Lung (tissue), 12 donors: Measurements from ENCODE around the gene BIRC3. TPM values are rescaled to one million over a fixed set of nuclear protein-coding genes. Genes with fewer than 3 reads are reported as not detected.

Source experiments
- ATAC-seq: fragments of 200-7000 bp; cut with Tn5 transposase; one replicate; pipeline ENCODE4 v1.9.1; 2020; ENCODE audit warnings: moderate number of reproducible peaks; ENCODE audit not compliant: insufficient read depth, low FRiP score
- DNase-seq, 3 donors: peaks; one replicate each; pipeline ENCODE4 v3.0.0-alpha.2; 2013 to 2017
- H3K27ac ChIP-seq, 2 donors: one replicate each; pipeline ENCODE4 v1.5.1; 2013; ENCODE audit warnings: mild to moderate bottlenecking in 2 of 2, moderate library complexity in 2 of 2, control low read depth in 1 of 2, inconsistent platforms in 1 of 2, low read depth in 1 of 2, low read length in 1 of 2
- H3K27me3 ChIP-seq, 3 donors: one replicate each; pipeline ENCODE4 v1.5.1; 2013; ENCODE audit warnings: low read length in 2 of 3; ENCODE audit not compliant: control insufficient read depth in 3 of 3, insufficient read depth in 3 of 3
- H3K36me3 ChIP-seq, 4 donors: one replicate each; pipeline ENCODE4 v1.5.1; 2013; ENCODE audit warnings: low read length in 4 of 4, mild to moderate bottlenecking in 1 of 4, moderate library complexity in 1 of 4; ENCODE audit not compliant: control insufficient read depth in 4 of 4, insufficient read depth in 4 of 4
- H3K4me1 ChIP-seq, 5 donors: one replicate each; pipeline ENCODE4 v1.5.1; 2013; ENCODE audit warnings: low read length in 5 of 5, mild to moderate bottlenecking in 2 of 5, moderate library complexity in 1 of 5; ENCODE audit not compliant: control insufficient read depth in 5 of 5, insufficient read depth in 5 of 5
- H3K4me3 ChIP-seq: one replicate; pipeline ENCODE4 v1.5.1; 2013; ENCODE audit warnings: mild to moderate bottlenecking, control low read depth, moderate library complexity
- H3K9ac ChIP-seq, 2 donors: one replicate each; pipeline ENCODE4 v1.5.1; 2013; ENCODE audit warnings: low read length in 2 of 2, control low read depth in 1 of 2; ENCODE audit not compliant: insufficient read depth in 1 of 2
- H3K9me3 ChIP-seq, 4 donors: one replicate each; pipeline ENCODE4 v1.5.1; 2013; ENCODE audit warnings: low read length in 3 of 4, mild to moderate bottlenecking in 1 of 4, moderate library complexity in 1 of 4; ENCODE audit not compliant: control insufficient read depth in 4 of 4, insufficient read depth in 3 of 4
- WGBS, 2 donors: extraction: QIAGEN DNeasy Blood & Tissue Kit; methylation state at CpG; one replicate each; pipeline ENCODE4 v1.1.7; 2013; 5-methylcytosine and 5-hydroxymethylcytosine counted together
- polyA plus RNA-seq, 2 donors: library from polyadenylated mRNA; stranded (reverse); fragments of 200-250 nt; gene quantifications; one replicate each; pipeline ENCODE4 v1.2.1, GENCODE V29; 2013
- total RNA-seq, 2 donors: library from RNA; depleted of rRNA in 1 of 2; stranded (reverse); fragments of >200 nt in 1 of 2; gene quantifications; one replicate each; pipeline ENCODE4 v1.2.1, GENCODE V29; 2014 to 2021
- TF ChIP-seq, protein P1 (sequence below): IDR thresholded peaks from 2 replicates; pipeline ENCODE4 v1.5.1; 2012; ENCODE audit warnings: mild to moderate bottlenecking; ENCODE audit errors: control extremely low read depth, extremely low read depth
- donor health status: control.
- donor health status: control.
- donor health status: Bipolar disorder and iron deficiency.
- donor health status: healthy.
- donor health status: DM: yes; HTN: yes; CAD: no.

The BIRC3 gene
- total and polyA plus RNA-seq, 4 donors = 8.7 to 61.0 (median 32.3) TPM

DNA sequence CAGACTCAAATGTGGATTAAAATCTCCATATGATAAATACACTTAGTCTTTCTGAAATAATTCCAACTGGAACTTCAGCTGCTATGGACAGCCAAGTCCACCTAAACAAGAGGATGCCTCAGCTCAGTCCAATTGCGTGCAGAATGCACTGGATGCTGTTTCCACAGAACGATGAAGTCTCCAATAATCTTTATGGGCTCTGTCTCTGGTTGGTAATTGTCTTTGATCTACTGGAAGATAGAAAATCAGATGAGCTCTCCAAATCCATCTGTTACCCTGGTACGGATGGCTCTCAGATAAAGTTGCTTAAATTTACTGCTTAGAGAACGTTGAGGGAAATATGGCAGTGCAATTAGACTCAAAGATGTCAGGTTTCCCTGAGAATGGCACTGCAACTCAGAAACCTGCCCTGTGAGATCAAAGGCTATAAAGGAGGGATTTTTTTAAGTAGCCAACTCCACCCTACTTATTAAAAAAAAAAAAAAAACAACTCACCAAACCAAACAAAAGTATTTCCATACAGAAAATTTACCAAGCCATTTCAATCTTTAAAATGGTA is 859 bp upstream of the BIRC3 start:
- Histone ChIP-seq H3K27me3 (peaks cover 0 to 4% (median 0%) of the 10 kb centered on the region in 3 donors), H3K36me3 (no peaks in the 10 kb centered on the region), H3K9ac (no peak overlapping the region), H3K4me3 (no peak overlapping the region), H3K4me1 (peaks cover 0 to 12% (median 7%) of the 10 kb centered on the region in 5 donors), H3K9me3 (no peaks in the 10 kb centered on the region), H3K27ac (peak overlapping the region in 1 of 2 donors; percentile 64)
- ATAC-seq (no peak), DNase-seq (no peak)
- TF ChIP-seq, protein P1, sequence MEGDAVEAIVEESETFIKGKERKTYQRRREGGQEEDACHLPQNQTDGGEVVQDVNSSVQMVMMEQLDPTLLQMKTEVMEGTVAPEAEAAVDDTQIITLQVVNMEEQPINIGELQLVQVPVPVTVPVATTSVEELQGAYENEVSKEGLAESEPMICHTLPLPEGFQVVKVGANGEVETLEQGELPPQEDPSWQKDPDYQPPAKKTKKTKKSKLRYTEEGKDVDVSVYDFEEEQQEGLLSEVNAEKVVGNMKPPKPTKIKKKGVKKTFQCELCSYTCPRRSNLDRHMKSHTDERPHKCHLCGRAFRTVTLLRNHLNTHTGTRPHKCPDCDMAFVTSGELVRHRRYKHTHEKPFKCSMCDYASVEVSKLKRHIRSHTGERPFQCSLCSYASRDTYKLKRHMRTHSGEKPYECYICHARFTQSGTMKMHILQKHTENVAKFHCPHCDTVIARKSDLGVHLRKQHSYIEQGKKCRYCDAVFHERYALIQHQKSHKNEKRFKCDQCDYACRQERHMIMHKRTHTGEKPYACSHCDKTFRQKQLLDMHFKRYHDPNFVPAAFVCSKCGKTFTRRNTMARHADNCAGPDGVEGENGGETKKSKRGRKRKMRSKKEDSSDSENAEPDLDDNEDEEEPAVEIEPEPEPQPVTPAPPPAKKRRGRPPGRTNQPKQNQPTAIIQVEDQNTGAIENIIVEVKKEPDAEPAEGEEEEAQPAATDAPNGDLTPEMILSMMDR = no peak
- 60 to 76% methylated on average over 4 of the region's 4 CpGs for WGBS, 2 donors

DNA sequence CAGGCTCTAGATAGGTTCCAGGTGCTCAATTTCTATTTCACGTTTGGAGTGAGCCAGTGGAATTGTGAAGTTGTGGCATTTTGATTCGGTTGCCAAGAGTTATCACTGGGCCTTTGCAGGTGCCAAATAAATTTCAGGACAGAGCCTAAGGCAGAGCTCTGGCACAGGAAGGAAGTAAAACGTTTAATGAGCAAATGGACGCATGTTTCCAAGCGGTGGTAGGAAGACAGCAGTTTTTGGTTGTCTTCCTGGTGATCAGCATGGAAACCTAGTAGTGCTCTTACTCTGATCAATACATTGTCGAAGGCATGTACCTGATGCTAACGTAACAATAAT is 452 bp downstream of the BIRC3 start:
- Histone ChIP-seq H3K27me3 (peaks cover 0 to 4% (median 0%) of the 10 kb centered on the region in 3 donors), H3K4me1 (peaks cover 0 to 12% (median 7%) of the 10 kb centered on the region in 5 donors), H3K4me3 (peak overlapping the region; percentile 49), H3K27ac (peak overlapping the region in 1 of 2 donors; percentile 85), H3K36me3 (no peaks in the 10 kb centered on the region), H3K9ac (peak overlapping the region in 1 of 2 donors; percentile 4), H3K9me3 (no peaks in the 10 kb centered on the region)
- 24 to 27% methylated on average over 7 of the region's 7 CpGs for WGBS, 2 donors
- ATAC-seq (peak; percentile 10), DNase-seq (no peak)
- TF ChIP-seq, protein P1 = no peak

DNA sequence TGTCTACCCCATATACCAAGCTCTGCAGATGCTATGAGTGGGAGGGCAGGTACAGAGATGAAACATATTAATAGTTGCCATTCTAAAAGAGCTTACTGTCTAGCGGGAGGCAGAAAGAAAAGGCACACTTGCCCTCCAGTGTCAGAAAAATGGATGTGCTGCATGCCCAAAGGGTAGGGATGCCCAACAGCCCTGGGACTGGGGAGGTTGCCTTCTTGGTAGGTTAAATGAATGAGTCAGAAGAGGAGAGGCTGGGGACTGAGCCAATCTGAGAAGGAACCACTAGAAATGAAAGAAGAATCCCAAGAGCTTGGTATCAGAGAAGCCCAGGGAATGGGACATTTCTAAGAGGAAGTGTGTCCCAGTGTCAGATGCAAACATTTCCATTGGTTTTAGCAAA is 1.2 kb downstream of the BIRC3 start:
- H3K27me3 ChIP-seq = peaks cover 0 to 4% (median 0%) of the 10 kb centered on the region in 3 donors
- peaks cover 0 to 7% (median 4%) of the 10 kb centered on the region in 5 donors for H3K4me1 ChIP-seq
- H3K9me3 ChIP-seq = no peaks in the 10 kb centered on the region
- peak overlapping the region; percentile 31 for H3K4me3 ChIP-seq
- no peak for DNase-seq
- H3K9ac ChIP-seq = no peak overlapping the region
- peak overlapping the region in 1 of 2 donors; percentile 79 for H3K27ac ChIP-seq
- no peaks in the 10 kb centered on the region for H3K36me3 ChIP-seq
- ATAC-seq = peak; percentile 8
- TF ChIP-seq, protein P1 = no peak
- WGBS, 2 donors = 84 to 92% methylated on average over 1 of the region's 1 CpG

DNA sequence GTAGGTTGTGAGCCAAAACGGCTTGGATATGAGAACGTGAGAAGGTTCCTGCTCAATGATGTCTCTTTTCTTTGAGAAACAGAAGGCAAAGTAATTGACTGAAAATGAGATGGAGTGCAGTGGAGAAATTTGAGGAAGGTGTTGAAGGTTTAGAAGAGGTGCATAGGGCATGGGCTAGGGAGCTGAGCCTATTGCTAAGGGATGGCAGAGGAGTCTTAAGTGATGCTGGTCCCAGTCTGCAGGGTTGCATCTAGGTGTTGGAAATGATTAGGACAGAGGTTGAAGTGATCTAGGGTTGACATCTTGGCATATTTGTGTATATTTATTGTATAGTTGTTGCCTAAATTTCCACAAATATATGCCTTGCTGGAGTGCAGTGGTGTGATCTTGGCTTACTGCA is 2.3 kb downstream of the BIRC3 start:
- Histone ChIP-seq H3K4me1 (peaks cover 0 to 7% (median 4%) of the 10 kb centered on the region in 5 donors), H3K36me3 (peaks cover 0 to 1% (median 0%) of the 10 kb centered on the region in 4 donors), H3K9me3 (no peaks in the 10 kb centered on the region), H3K9ac (no peak overlapping the region), H3K27ac (no peak overlapping the region), H3K4me3 (no peak overlapping the region), H3K27me3 (peaks cover 0 to 4% (median 0%) of the 10 kb centered on the region in 3 donors)
- TF ChIP-seq, protein P1 = no peak
- 90 to 98% methylated on average over 2 of the region's 2 CpGs for WGBS, 2 donors
- DNase-seq (no peak), ATAC-seq (no peak)
